ENCODE measurements around the gene FHL2.
A peak's percentile ranks its signal among the peaks of the same experiment; 100 is the strongest.

FHL2 gene

GRCh38 chr2:105377871-105378270, 21.0 kb downstream of the FHL2 start:
- DNase-seq: no peak

GRCh38 chr2:105376789-105377240, 22.0 kb downstream of the FHL2 start:
- no peak for DNase-seq

GRCh38 chr2:105376010-105376409, 22.8 kb downstream of the FHL2 start:
- no peak for DNase-seq

GRCh38 chr2:105375001-105375561, 23.8 kb downstream of the FHL2 start:
- no peak for DNase-seq

GRCh38 chr2:105373895-105374401, 24.9 kb downstream of the FHL2 start:
- no peak for DNase-seq

GRCh38 chr2:105373344-105373781, 25.5 kb downstream of the FHL2 start:
- no peak for DNase-seq

GRCh38 chr2:105371810-105372209, 27.0 kb downstream of the FHL2 start:
- DNase-seq: no peak

- no peak for DNase-seq
Measured at GRCh38 chr2:105371156-105371555, 27.7 kb downstream of the FHL2 start.

- DNase-seq: no peak
Measured at GRCh38 chr2:105369777-105370690, 28.8 kb downstream of the FHL2 start.

GRCh38 chr2:105368759-105369408, 30.0 kb downstream of the FHL2 start:
- no peak for DNase-seq

GRCh38 chr2:105365206-105365605, 33.6 kb downstream of the FHL2 start:
- DNase-seq: no peak

- no peak for DNase-seq
Measured at GRCh38 chr2:105364436-105365139, 34.3 kb downstream of the FHL2 start.

- no peak for DNase-seq
Measured at GRCh38 chr2:105362862-105363591, 35.8 kb downstream of the FHL2 start.

GRCh38 chr2:105361102-105361889, 37.6 kb downstream of the FHL2 start:
- no peak for DNase-seq

- no peak for DNase-seq
Measured at GRCh38 chr2:105358593-105358992, 40.3 kb downstream of the FHL2 start.

- no peak for DNase-seq
Measured at GRCh38 chr2:105357122-105357521, 41.7 kb downstream of the FHL2 start.

GRCh38 chr2:105344704-105345345, 54.0 kb downstream of the FHL2 start:
- no peak for DNase-seq

GRCh38 chr2:105339414-105339813, 59.4 kb downstream of the FHL2 start:
- no peak for DNase-seq

- no peak for DNase-seq
Measured at GRCh38 chr2:105338020-105338385, 60.8 kb downstream of the FHL2 start.

GRCh38 chr2:105337122-105338019, 61.5 kb downstream of the FHL2 start, which contains the start of gene C2orf49:
TSS of gene C2orf49 (plus strand) at chr2:105337540. CDS start at chr2:105337588, 48 bp downstream.
- peak; percentile 87 for DNase-seq
